AG04450 (cell line): Measurements from ENCODE around the gene RAP1GAP. TPM values are rescaled to one million over a fixed set of nuclear protein-coding genes. Genes with fewer than 3 reads are reported as not detected.

Experiments used
- CTCF ChIA-PET: fragments of 300-600, 350-600 bp; formaldehyde crosslinking; extraction: SDS; loops from one replicate; lab custom pipeline; 2022; ENCODE audit warnings: antibody characterized with exemption, inconsistent platforms; lab: Charles Lee
- POLR2A ChIA-PET: fragments of 350-600 bp; formaldehyde crosslinking; extraction: SDS; loops from one replicate; lab custom pipeline; 2021; ENCODE audit warnings: antibody characterized with exemption, inconsistent platforms; lab: Yijun Ruan, JAX
- DNase-seq: peaks from one replicate; pipeline ENCODE4 v3.0.0-alpha.2; 2011; ENCODE audit warnings: low read depth, low spot score
- H3K27ac ChIP-seq: one replicate; pipeline ENCODE4 v1.5.1; 2012; ENCODE audit warnings: low read depth, low read length, control low read depth
- H3K27me3 ChIP-seq: one replicate; pipeline ENCODE4 v1.6.0; 2012; ENCODE audit warnings: low read length; ENCODE audit not compliant: control insufficient read depth, insufficient read depth
- H3K4me3 ChIP-seq: 2 replicates; pipeline ENCODE4 v1.5.1; 2011; ENCODE audit warnings: mild to moderate bottlenecking, low read depth, low read length, control low read depth
- H3K9me3 ChIP-seq: 2 replicates; pipeline ENCODE4 v1.5.1; 2012; ENCODE audit warnings: low read length; ENCODE audit not compliant: control insufficient read depth, insufficient read depth
- CTCF ChIP-seq: IDR thresholded peaks from 2 replicates; pipeline ENCODE4 v1.5.1; 2011; ENCODE audit warnings: low read depth, low read length, control low read depth, inconsistent platforms
- polyA plus RNA-seq: library from polyadenylated mRNA; depleted of rRNA; stranded (reverse); fragments of >200 nt; gene quantifications from 2 replicates; pipeline ENCODE4 v1.2.3, GENCODE V29; 2011

Gene RAP1GAP
- polyA plus RNA-seq, 1 experiment: 0.14 TPM

GRCh38 chr1:21576798-21577187 is 92.4 kb downstream of the RAP1GAP start:
- H3K27me3 ChIP-seq: no peaks in the 10 kb centered on the region
- H3K4me3 ChIP-seq: no peak overlapping the region
- POLR2A ChIA-PET: no interaction called here

GRCh38 chr1:21576031-21576797 is 92.9 kb downstream of the RAP1GAP start:
- DNase-seq: no peak
- Histone ChIP-seq H3K27me3 (no peaks in the 10 kb centered on the region), H3K4me3 (no peak overlapping the region), H3K9me3 (no peaks in the 10 kb centered on the region; the same call in 1 of the 2 replicates), H3K27ac (no peak overlapping the region)
- ChIA-PET POLR2A (no interaction called here), CTCF (interaction anchor here (1.2 to 4.5 kb wide), 2 partner anchors 206 to 207 kb away, joined by 3 to 35 read pairs; no protein-coding TSS in a partner anchor)
- no peak for TF ChIP-seq CTCF

More at GRCh38 chr1:21576798-21577187, 92.4 kb downstream of the RAP1GAP start:
- DNase-seq: no peak
- H3K27ac ChIP-seq: no peak overlapping the region
- H3K9me3 ChIP-seq: no peaks in the 10 kb centered on the region; the same call in 1 of the 2 replicates
- CTCF ChIA-PET: interaction anchor here (1.2 kb wide), 1 partner anchor 207 kb away, joined by 3 read pairs; no protein-coding TSS in a partner anchor
- no peak for TF ChIP-seq CTCF

- no peak for DNase-seq
- H3K9me3 ChIP-seq: no peaks in the 10 kb centered on the region; the same call in 1 of the 2 replicates
- H3K27me3 ChIP-seq: no peaks in the 10 kb centered on the region
- no peak for TF ChIP-seq CTCF
- H3K4me3 ChIP-seq: no peak overlapping the region
- H3K27ac ChIP-seq: no peak overlapping the region
- POLR2A ChIA-PET: no interaction called here
- CTCF ChIA-PET: interaction anchor here (0.9 to 4.5 kb wide), 2 partner anchors 34 to 206 kb away, joined by 3 to 35 read pairs; no protein-coding TSS in a partner anchor
These were observed 93.7 kb downstream of the RAP1GAP start for GRCh38 chr1:21575351-21575942.

- no peak for DNase-seq
- ChIA-PET CTCF (interaction anchor here (0.9 to 4.5 kb wide), 2 partner anchors 33 to 205 kb away, joined by 3 to 35 read pairs; no protein-coding TSS in a partner anchor), POLR2A (no interaction called here)
These were observed 94.5 kb downstream of the RAP1GAP start for GRCh38 chr1:21574466-21575151.

More at GRCh38 chr1:21574466-21575151, 94.5 kb downstream of the RAP1GAP start:
- H3K27ac ChIP-seq: no peak overlapping the region
- no peak overlapping the region for H3K4me3 ChIP-seq
- 0 out of 2 replicates have a peak, but pooled peaks have one; percentile 14 for TF ChIP-seq CTCF
- no peaks in the 10 kb centered on the region; the same call in 1 of the 2 replicates for H3K9me3 ChIP-seq
- no peaks in the 10 kb centered on the region for H3K27me3 ChIP-seq
